ENCODE results near the gene PTPRM.

PTPRM gene

DNA sequence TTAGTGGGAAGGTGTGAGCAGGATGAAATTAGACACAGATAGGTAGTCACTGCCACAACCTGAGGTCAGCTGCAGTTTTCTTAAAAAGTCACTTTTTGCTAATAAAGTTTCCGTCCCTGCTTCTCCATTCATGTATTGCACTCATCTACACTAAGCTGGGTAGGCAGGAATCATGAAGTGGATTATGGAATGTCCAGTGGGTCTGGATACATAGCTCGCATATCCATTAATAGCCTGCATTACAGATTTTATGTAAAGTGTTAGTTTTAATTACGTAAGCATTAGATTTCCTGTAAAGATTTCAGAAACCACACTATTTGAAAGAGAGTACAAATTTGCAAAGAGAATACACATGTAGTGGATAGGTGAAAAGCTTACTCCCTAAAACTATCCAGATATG, 30.4 kb downstream of the PTPRM start:
- DNase-seq, result no peak
- Mint-ChIP-seq H3K36me3 (ENCODE audit: low read depth) (no peaks in the 10 kb centered on the region), H3K27ac (no peak overlapping the region), H3K27me3 (ENCODE audit: low read depth, poor library complexity) (peaks cover 3% of the 10 kb centered on the region), H3K4me3 (no peak overlapping the region), H3K4me1 (peaks cover 31% of the 10 kb centered on the region), H3K9me3 (no peaks in the 10 kb centered on the region)
- TF ChIP-seq, protein P1, sequence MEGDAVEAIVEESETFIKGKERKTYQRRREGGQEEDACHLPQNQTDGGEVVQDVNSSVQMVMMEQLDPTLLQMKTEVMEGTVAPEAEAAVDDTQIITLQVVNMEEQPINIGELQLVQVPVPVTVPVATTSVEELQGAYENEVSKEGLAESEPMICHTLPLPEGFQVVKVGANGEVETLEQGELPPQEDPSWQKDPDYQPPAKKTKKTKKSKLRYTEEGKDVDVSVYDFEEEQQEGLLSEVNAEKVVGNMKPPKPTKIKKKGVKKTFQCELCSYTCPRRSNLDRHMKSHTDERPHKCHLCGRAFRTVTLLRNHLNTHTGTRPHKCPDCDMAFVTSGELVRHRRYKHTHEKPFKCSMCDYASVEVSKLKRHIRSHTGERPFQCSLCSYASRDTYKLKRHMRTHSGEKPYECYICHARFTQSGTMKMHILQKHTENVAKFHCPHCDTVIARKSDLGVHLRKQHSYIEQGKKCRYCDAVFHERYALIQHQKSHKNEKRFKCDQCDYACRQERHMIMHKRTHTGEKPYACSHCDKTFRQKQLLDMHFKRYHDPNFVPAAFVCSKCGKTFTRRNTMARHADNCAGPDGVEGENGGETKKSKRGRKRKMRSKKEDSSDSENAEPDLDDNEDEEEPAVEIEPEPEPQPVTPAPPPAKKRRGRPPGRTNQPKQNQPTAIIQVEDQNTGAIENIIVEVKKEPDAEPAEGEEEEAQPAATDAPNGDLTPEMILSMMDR (IDR thresholded peaks at IDR 0.05), result no peak

DNA sequence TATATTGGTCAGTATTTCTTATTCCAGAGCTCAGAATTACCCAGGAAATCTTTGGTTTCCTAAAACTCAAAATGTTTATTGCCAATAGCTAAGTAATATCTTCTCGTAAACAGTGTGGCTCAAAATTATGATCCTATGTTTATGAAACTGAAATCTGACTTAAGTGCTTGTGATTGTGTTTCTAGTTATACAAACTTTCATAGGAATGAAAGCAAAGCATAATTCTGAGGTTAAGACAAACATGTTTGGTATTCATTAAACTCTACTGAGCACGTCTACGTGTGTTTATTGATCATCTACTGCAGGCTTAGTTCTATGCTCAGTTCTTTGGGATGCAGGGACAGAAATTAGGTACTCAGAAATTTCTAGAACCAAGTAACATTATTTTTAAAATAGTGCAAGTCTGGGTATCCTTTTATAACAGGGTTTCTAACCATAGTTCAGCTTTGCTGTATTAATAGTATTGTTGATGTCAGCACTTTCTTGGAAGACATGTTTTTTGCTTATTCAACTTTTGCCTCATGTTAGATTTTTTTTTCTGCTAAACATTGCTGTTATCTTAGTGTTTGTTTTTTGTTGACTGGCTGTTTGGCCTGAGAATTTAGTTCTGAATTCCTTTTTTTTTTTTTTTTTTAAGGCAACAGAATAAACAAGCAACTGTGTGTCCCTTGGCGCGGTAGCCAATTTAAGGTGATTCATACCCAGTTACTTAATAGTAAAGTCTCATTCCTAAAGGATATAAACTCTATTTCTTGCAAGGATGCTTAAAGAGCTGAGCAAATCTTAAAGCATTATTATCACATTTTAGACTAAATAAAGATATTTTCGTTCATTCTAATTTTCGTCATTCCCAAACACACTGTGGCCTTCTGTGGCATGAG, 31.3 kb downstream of the PTPRM start:
- H3K4me3 Mint-ChIP-seq, result no peak overlapping the region
- peaks cover 30% of the 10 kb centered on the region for H3K4me1 Mint-ChIP-seq
- no peak for DNase-seq
- no peak overlapping the region for H3K27ac Mint-ChIP-seq
- H3K27me3 Mint-ChIP-seq (ENCODE audit: low read depth, poor library complexity), result peaks cover 3% of the 10 kb centered on the region
- TF ChIP-seq, protein P1 (IDR thresholded peaks at IDR 0.05), result no peak
- no peaks in the 10 kb centered on the region for H3K36me3 Mint-ChIP-seq (ENCODE audit: low read depth)
- no peaks in the 10 kb centered on the region for H3K9me3 Mint-ChIP-seq

DNA sequence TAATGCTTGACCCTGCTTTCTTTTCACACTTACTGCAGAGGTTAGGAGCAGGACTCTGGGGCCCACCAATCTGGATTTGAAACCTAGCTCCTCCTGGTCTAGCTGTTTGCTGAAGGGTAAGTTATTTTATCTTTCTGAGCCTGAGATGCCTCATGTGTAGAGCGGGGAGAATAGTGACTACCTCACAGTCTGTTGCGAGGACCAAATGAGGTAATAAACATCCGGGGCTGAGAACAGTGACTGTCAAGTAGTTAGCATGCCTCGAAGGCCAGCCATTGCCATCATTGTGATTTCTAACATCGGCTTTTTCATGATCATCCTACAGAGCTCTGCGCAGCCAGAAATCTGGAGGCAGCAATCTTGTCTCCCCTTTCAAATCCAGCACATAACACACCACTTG, 32.9 kb downstream of the PTPRM start:
- H3K27ac Mint-ChIP-seq, result no peak overlapping the region
- TF ChIP-seq, protein P1 (IDR thresholded peaks at IDR 0.05), result no peak
- H3K9me3 Mint-ChIP-seq, result no peaks in the 10 kb centered on the region
- DNase-seq, result no peak
- no peaks in the 10 kb centered on the region for H3K36me3 Mint-ChIP-seq (ENCODE audit: low read depth)
- no peak overlapping the region for H3K4me3 Mint-ChIP-seq
- peaks cover 39% of the 10 kb centered on the region for H3K4me1 Mint-ChIP-seq
- H3K27me3 Mint-ChIP-seq (ENCODE audit: low read depth, poor library complexity), result peaks cover 3% of the 10 kb centered on the region

DNA sequence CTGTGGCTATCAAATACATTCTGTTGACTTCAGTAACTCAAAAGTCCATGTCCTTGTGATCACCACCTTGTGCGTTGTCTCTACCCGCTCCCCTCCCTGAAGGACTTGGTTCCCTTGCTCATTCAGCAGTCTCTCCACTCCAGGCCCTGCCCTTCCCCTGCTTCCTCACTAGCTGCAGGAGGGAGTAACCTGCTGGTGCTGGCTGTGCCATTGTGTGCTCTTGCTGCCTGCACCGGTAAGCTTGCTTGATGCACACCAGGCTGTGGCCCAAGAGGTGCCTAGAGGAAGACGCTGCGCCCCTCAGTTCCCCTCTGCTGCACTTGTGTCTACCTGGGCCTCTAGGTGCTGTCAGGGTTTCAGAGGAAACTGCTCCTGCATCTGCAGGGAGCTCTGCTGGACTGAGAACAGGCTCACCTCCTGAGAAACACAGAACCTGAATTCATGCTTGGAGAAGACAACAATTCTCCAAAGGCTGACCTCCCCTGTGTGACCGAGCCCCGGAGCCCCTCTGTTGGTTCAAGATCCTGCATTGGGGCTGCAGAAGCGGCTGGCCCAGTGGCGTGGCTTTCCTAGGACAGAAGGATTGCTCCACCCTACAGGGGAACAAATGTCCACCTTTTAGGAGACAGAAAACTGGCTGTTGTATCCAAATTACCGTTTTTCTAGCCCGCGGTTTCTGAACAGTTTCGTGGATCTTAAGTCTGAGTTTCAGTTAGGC, 33.6 kb downstream of the PTPRM start:
- peaks cover 42% of the 10 kb centered on the region for H3K4me1 Mint-ChIP-seq
- H3K4me3 Mint-ChIP-seq, result no peak overlapping the region
- TF ChIP-seq, protein P1 (IDR thresholded peaks at IDR 0.05), result no peak

DNA sequence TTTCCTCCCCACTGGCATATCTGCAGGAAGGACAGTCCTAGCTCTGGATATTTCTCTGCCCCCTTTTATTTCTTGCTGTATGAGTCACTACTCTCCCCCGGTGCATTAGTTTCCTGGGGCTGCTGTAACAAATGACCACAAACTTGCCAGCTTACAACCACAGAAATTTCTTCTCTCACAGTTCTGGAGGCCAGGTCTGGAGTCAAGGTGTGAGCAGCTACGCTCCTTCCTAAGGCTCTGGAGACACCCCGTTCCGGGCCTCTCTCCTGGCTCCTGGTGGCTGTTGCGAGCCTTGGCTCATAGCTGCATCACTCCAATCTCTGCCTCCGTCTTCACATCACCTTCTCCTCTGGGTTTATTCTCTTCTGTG, 34.1 kb downstream of the PTPRM start:
- Mint-ChIP-seq H3K4me1 (peaks cover 47% of the 10 kb centered on the region), H3K9me3 (no peaks in the 10 kb centered on the region), H3K27ac (peak overlapping the region; percentile 23), H3K4me3 (no peak overlapping the region), H3K27me3 (ENCODE audit: low read depth, poor library complexity) (peaks cover 3% of the 10 kb centered on the region), H3K36me3 (ENCODE audit: low read depth) (no peaks in the 10 kb centered on the region)
- TF ChIP-seq, protein P1 (IDR thresholded peaks at IDR 0.05), result no peak
- DNase-seq, result no peak

More for the DNA sequence above, 33.6 kb downstream of the PTPRM start:
- H3K27me3 Mint-ChIP-seq (ENCODE audit: low read depth, poor library complexity), result peaks cover 3% of the 10 kb centered on the region
- H3K36me3 Mint-ChIP-seq (ENCODE audit: low read depth), result no peaks in the 10 kb centered on the region
- no peak for DNase-seq
- no peaks in the 10 kb centered on the region for H3K9me3 Mint-ChIP-seq
- H3K27ac Mint-ChIP-seq, result no peak overlapping the region
